H1 (cell line): ENCODE results near the gene ETFDH. TPM values are rescaled to one million over a fixed set of nuclear protein-coding genes. Genes with fewer than 3 reads are reported as not detected.
"Not testable (repeated sequence)": the region's sequence is repeated elsewhere in the genome, so short reads cannot be mapped to it uniquely, and the experiment has no call there.

Source experiments
- CTCF ChIA-PET: fragments of 300-600 bp; sonication (Branson Sonifier 250); formaldehyde crosslinking; loops from one replicate; lab custom pipeline; 2021; ENCODE audit not compliant: partially characterized antibody; lab: Charles Lee
- POLR2A ChIA-PET: fragments of 300-600 bp; sonication (Branson Sonifier 250); formaldehyde crosslinking; loops from one replicate; lab custom pipeline; 2021; ENCODE audit warnings: inconsistent platforms; ENCODE audit not compliant: partially characterized antibody; lab: Charles Lee
- DNase-seq, 2 experiments: peaks; one replicate each; pipeline versions ENCODE4 v3.0.0 to v3.0.0-alpha.2; 2010 to 2022; ENCODE audit warnings: low spot score in 2 of 2, low read depth in 1 of 2, mixed read lengths in 1 of 2
- FAIRE-seq: peaks from 2 replicates; lab custom pipeline; 2011; peaks lifted over from hg19 to GRCh38; lab: Jason Lieb, UNC
- H2AFZ ChIP-seq: 2 replicates; pipeline ENCODE4 v1.8.1; 2012; ENCODE audit warnings: low read length, inconsistent platforms
- H2AK5ac ChIP-seq: 2 replicates; pipeline ENCODE4 v1.6.1; 2013; ENCODE audit warnings: low read depth, low read length
- H2BK120ac ChIP-seq: replicated peaks from 2 replicates; pipeline ENCODE3; 2013; ENCODE audit warnings: low read depth, low read length, inconsistent platforms
- H2BK12ac ChIP-seq: 2 replicates; pipeline ENCODE4 v1.6.1; 2013; ENCODE audit warnings: low read depth, low read length
- H2BK15ac ChIP-seq: 2 replicates; pipeline ENCODE4 v1.6.1; 2013; ENCODE audit warnings: low read length
- H2BK20ac ChIP-seq: 2 replicates; pipeline ENCODE4 v1.6.1; 2013; ENCODE audit warnings: low read length
- H2BK5ac ChIP-seq: 2 replicates; pipeline ENCODE4 v1.6.1; 2013; ENCODE audit warnings: low read depth, low read length
- H3K14ac ChIP-seq: 2 replicates; pipeline ENCODE4 v1.6.1; 2013; ENCODE audit warnings: inconsistent platforms; ENCODE audit not compliant: insufficient read length
- H3K18ac ChIP-seq: 2 replicates; pipeline ENCODE4 v1.6.1; 2013; ENCODE audit warnings: low read length; ENCODE audit errors: extremely low read depth
- H3K23ac ChIP-seq: 2 replicates; pipeline ENCODE4 v1.6.1; 2013; ENCODE audit warnings: inconsistent platforms; ENCODE audit not compliant: insufficient read length
- H3K23me2 ChIP-seq: 2 replicates; pipeline ENCODE4 v1.6.1; 2013; ENCODE audit warnings: low read depth, low read length
- H3K27ac ChIP-seq: 2 replicates; pipeline ENCODE4 v1.6.1; 2011; ENCODE audit warnings: low read depth, low read length, inconsistent platforms
- H3K27me3 ChIP-seq, 4 experiments: replicated peaks in 1 of 4; 1 replicate in 1 of 4; 2 replicates in 3 of 4; pipeline versions ENCODE4 v1.6.1 to v1.8.1; 2011 to 2013; ENCODE audit warnings: low read length in 3 of 4, mild to moderate bottlenecking in 3 of 4, inconsistent platforms in 2 of 4, mixed read lengths in 2 of 4, moderate library complexity in 1 of 4; ENCODE audit not compliant: control insufficient read depth in 3 of 4, insufficient read depth in 3 of 4; ENCODE audit errors: extremely low read depth in 1 of 4
- H3K36me3 ChIP-seq, 4 experiments: 2 replicates each; pipeline versions ENCODE4 v1.6.1 to v1.8.1; 2011 to 2013; ENCODE audit warnings: mild to moderate bottlenecking in 4 of 4, low read length in 3 of 4, moderate library complexity in 2 of 4, control low read depth in 1 of 4, inconsistent platforms in 1 of 4; ENCODE audit not compliant: insufficient read depth in 4 of 4, control insufficient read depth in 2 of 4
- H3K4ac ChIP-seq: replicated peaks from 2 replicates; pipeline ENCODE3; 2013; ENCODE audit warnings: low read length, low read depth, mixed read lengths, inconsistent platforms; ENCODE audit not compliant: insufficient read length
- H3K4me1 ChIP-seq, 4 experiments: replicated peaks in 1 of 4; 1 replicate in 1 of 4; 2 replicates in 3 of 4; pipeline versions ENCODE4 v1.6.1 to v1.8.1; 2011 to 2013; ENCODE audit warnings: low read length in 3 of 4, inconsistent platforms in 2 of 4, mixed read lengths in 1 of 4; ENCODE audit not compliant: insufficient read depth in 4 of 4, control insufficient read depth in 3 of 4
- H3K4me2 ChIP-seq, 2 experiments: 2 replicates each; pipeline versions ENCODE4 v1.6.1 to v1.8.1; 2011 to 2013; ENCODE audit warnings: low read depth in 2 of 2, low read length in 2 of 2, control low read depth in 1 of 2, inconsistent platforms in 1 of 2, mild to moderate bottlenecking in 1 of 2; ENCODE audit not compliant: insufficient read depth in 1 of 2
- H3K4me3 ChIP-seq, 4 experiments: fragments of 200-600, 300-600 bp in 1 of 4; sonication (generic), shearing (Covaris generic), sonication (Bioruptor Twin) in 1 of 4; 2 replicates each; pipeline versions ENCODE4 v1.5.1 to v1.8.1; 2011 to 2016; ENCODE audit warnings: low read length in 4 of 4, low read depth in 3 of 4, control low read depth in 2 of 4, inconsistent platforms in 2 of 4, mild to moderate bottlenecking in 2 of 4, mixed read lengths in 1 of 4, moderate library complexity in 1 of 4; ENCODE audit not compliant: insufficient read depth in 2 of 4; ENCODE audit errors: extremely low read depth in 1 of 4
- H3K56ac ChIP-seq: replicated peaks from 2 replicates; pipeline ENCODE3; 2013; ENCODE audit warnings: low read depth, mild to moderate bottlenecking, mixed read lengths, low read length, inconsistent platforms; ENCODE audit not compliant: insufficient read length
- H3K79me1 ChIP-seq: 2 replicates; pipeline ENCODE4 v1.6.1; 2013; ENCODE audit warnings: low read depth, low read length, control low read depth
- H3K79me2 ChIP-seq, 2 experiments: 2 replicates each; pipeline versions ENCODE4 v1.6.1 to v1.8.1; 2012 to 2013; ENCODE audit warnings: low read length in 2 of 2, mild to moderate bottlenecking in 2 of 2, inconsistent platforms in 1 of 2; ENCODE audit not compliant: insufficient read depth in 2 of 2, control insufficient read depth in 1 of 2
- H3K9ac ChIP-seq, 4 experiments: replicated peaks in 1 of 4; 1 replicate in 1 of 4; 2 replicates in 3 of 4; pipeline versions ENCODE4 v1.6.1 to v1.8.1; 2011 to 2013; ENCODE audit warnings: low read depth in 3 of 4, low read length in 3 of 4, control low read depth in 2 of 4, mild to moderate bottlenecking in 2 of 4, moderate library complexity in 2 of 4, inconsistent platforms in 1 of 4; ENCODE audit errors: extremely low read depth in 1 of 4
- H3K9me3 ChIP-seq, 2 experiments: 2 replicates each; pipeline versions ENCODE4 v1.6.1 to v1.8.1; 2012 to 2013; ENCODE audit warnings: mild to moderate bottlenecking in 2 of 2, moderate library complexity in 2 of 2, control low read depth in 1 of 2, inconsistent platforms in 1 of 2, low read depth in 1 of 2, low read length in 1 of 2, mixed read lengths in 1 of 2; ENCODE audit not compliant: insufficient read depth in 2 of 2
- H4K20me1 ChIP-seq, 2 experiments: replicated peaks in 1 of 2; 2 replicates each; pipeline versions ENCODE3 to v1.8.1; 2011 to 2013; ENCODE audit warnings: inconsistent platforms in 2 of 2, low read length in 2 of 2, mild to moderate bottlenecking in 1 of 2; ENCODE audit not compliant: insufficient read depth in 2 of 2, control insufficient read depth in 1 of 2
- H4K5ac ChIP-seq: 2 replicates; pipeline ENCODE4 v1.6.1; 2013; ENCODE audit warnings: low read length, low read depth, mixed read lengths, inconsistent platforms; ENCODE audit not compliant: insufficient read length
- H4K8ac ChIP-seq: 2 replicates; pipeline ENCODE4 v1.8.0; 2013; ENCODE audit warnings: mild to moderate bottlenecking, moderate library complexity, low read length, inconsistent platforms; ENCODE audit not compliant: insufficient read depth; ENCODE audit errors: extremely low read depth
- H4K91ac ChIP-seq: replicated peaks from 2 replicates; pipeline ENCODE3; 2013; ENCODE audit warnings: low read length, mixed read lengths, inconsistent platforms; ENCODE audit not compliant: insufficient read length
- WGBS, 2 experiments: shearing (Covaris generic) in 1 of 2; methylation state at CpG; one replicate each; pipeline versions ENCODE4 v1.1.6 to v1.1.7; 2013 to 2015; ENCODE audit warnings: low lambda C conversion rate in 2 of 2, mixed read lengths in 2 of 2, inconsistent platforms in 1 of 2, low coverage in 1 of 2, missing lambda C conversion rate in 1 of 2; ENCODE audit not compliant: insufficient replicate concordance in 2 of 2, insufficient coverage in 1 of 2, insufficient read length in 1 of 2; ENCODE audit errors: extremely low coverage in 1 of 2, missing lambda C conversion rate in 1 of 2; 5-methylcytosine and 5-hydroxymethylcytosine counted together
- polyA plus RNA-seq, 7 experiments: library from polyadenylated mRNA; depleted of rRNA in 3 of 7; stranded (reverse) in 5 of 7; unstranded in 2 of 7; fragments of >200 nt in 5 of 7; fragments of 200-250 nt in 2 of 7; gene quantifications; 1 replicate in 5 of 7; 2 replicates in 1 of 7; 4 replicates in 1 of 7; pipeline versions ENCODE4 v1.2.1 to v1.2.3, GENCODE V29; 2011 to 2013; ENCODE audit warnings: missing spikeins in 2 of 7, mixed read lengths in 2 of 7
- total RNA-seq: library from RNA; stranded (reverse); fragmentation: NEBNext Ultra II Directional; extraction: Animal tissue kit (Norgen Biotek cat#: 25700); gene quantifications from 2 replicates; pipeline ENCODE4 v1.2.1, GENCODE V29; 2021

ETFDH gene
- total and polyA plus RNA-seq, 2 of the 8 experiments (the other 6 are each of a cell fraction or from before 2014, with no cell fraction given): 11.3 to 15.7 TPM

DNA sequence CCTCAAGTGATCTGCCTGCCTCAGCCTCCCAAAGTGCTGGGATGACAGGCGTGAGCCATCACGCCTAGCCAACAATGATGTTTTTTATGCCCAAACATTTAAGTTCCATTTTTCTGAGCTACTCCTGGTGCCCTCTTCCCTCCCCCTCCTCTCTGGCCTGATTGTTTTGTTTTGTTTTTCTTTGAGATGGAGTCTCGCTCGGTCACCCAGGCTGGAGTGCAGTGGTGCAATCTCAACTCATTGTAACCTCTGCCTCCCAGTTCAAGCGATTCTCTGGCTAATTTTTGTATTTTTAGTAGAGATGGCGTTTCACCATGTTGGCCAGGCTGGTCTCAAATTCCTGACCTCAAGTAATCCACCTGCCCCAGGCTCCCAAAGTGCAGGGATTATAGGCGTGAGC, 83.7 kb downstream of the ETFDH start:
- H4K20me1 ChIP-seq, H2AFZ ChIP-seq, H2AK5ac ChIP-seq, H3K36me3 ChIP-seq, H3K4me3 ChIP-seq, H3K4me2 ChIP-seq, H3K27ac ChIP-seq, H3K23me2 ChIP-seq, H3K56ac ChIP-seq, H3K23ac ChIP-seq, H3K9ac ChIP-seq, FAIRE-seq, DNase-seq, H3K18ac ChIP-seq, H4K5ac ChIP-seq, H2BK120ac ChIP-seq, H3K9me3 ChIP-seq, H4K8ac ChIP-seq, H2BK20ac ChIP-seq, H2BK12ac ChIP-seq, H3K27me3 ChIP-seq, H3K79me1 ChIP-seq, H3K4ac ChIP-seq, H3K14ac ChIP-seq, H4K91ac ChIP-seq, H2BK15ac ChIP-seq, H3K79me2 ChIP-seq, H2BK5ac ChIP-seq, H3K4me1 ChIP-seq: not testable (repeated sequence)
- ChIA-PET CTCF (interaction anchor here (1.2 kb wide), 1 partner anchor 78 kb away, joined by 4 read pairs; no protein-coding TSS in a partner anchor), POLR2A (interaction anchor here (0.7 kb wide), 1 partner anchor 580 kb away, joined by 3 read pairs; no protein-coding TSS in a partner anchor)
- 93% methylated on average over 7 of the region's 7 CpGs; no CpG with 5 or more reads in 1 of the 2 experiments for WGBS, 2 experiments
